ENCODE data around the gene PIEZO1.

DNA sequence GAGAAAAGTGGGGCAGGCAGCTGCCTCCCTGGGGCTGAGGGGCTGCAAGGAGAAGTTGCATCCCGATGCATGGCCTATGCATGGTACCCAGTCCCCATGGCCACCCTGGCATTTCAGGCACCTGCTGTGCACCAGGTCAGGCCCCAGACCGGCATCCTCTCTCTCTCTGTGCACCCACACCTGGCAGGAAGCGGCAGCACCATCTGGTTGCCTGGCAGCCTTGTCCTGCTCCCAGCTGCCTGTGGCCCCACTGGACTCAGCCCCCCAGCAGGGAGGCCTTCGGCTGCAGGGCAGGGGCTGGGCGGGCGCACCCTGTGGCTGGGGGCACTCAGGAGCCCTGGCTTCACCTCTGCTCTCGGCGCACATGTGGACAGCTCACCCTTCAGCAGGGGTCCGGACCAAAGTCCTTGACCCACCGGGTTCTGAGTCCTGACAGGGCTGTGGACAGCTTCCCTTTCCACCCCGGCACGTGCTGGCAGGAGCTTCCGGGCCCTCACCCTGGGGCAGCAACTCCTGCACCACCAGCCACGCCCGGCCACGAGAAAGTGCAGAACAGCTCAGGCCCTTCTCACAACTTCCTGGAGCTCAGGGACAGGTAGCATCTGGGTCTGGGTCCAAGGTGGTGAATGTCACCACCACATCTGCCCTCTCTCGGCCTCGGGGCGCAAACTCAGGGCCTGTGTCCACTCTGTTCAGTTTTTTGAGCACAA is 42.0 kb downstream of the PIEZO1 start:
- TF ChIP-seq EZH2 (IDR thresholded peaks at IDR 0.05) (no peak), SP1 (IDR thresholded peaks at IDR 0.05; ENCODE audit: low read depth) (no peak), YY1 (IDR thresholded peaks at IDR 0.05; ENCODE audit: extremely low read depth, insufficient replicate concordance, low read depth, low read length) (no peak)
- TF ChIP-seq, protein P1, sequence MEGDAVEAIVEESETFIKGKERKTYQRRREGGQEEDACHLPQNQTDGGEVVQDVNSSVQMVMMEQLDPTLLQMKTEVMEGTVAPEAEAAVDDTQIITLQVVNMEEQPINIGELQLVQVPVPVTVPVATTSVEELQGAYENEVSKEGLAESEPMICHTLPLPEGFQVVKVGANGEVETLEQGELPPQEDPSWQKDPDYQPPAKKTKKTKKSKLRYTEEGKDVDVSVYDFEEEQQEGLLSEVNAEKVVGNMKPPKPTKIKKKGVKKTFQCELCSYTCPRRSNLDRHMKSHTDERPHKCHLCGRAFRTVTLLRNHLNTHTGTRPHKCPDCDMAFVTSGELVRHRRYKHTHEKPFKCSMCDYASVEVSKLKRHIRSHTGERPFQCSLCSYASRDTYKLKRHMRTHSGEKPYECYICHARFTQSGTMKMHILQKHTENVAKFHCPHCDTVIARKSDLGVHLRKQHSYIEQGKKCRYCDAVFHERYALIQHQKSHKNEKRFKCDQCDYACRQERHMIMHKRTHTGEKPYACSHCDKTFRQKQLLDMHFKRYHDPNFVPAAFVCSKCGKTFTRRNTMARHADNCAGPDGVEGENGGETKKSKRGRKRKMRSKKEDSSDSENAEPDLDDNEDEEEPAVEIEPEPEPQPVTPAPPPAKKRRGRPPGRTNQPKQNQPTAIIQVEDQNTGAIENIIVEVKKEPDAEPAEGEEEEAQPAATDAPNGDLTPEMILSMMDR (IDR thresholded peaks at IDR 0.05 in 2 of 3, conservative IDR thresholded peaks at IDR 0.05 in 1 of 3; ENCODE audit: borderline replicate concordance in 1 of 3, insufficient read depth in 1 of 3, low read depth in 2 of 3, low read length in 2 of 3): no peak

Measured in HCT116 (cell line).